GM19467 (cell line): ENCODE data around the gene ARHGAP9.
"Not testable (repeated sequence)": the region's sequence is repeated elsewhere in the genome, so short reads cannot be mapped to it uniquely, and the experiment has no call there.

Experiments used
- ATAC-seq: cut with Tn5 transposase; IDR thresholded peaks from one replicate; pipeline ENCODE4 v1.9.1; 2021; ENCODE audit warnings: mild to moderate bottlenecking, moderate library complexity; ENCODE audit not compliant: unreplicated experiment

ARHGAP9 gene

DNA sequence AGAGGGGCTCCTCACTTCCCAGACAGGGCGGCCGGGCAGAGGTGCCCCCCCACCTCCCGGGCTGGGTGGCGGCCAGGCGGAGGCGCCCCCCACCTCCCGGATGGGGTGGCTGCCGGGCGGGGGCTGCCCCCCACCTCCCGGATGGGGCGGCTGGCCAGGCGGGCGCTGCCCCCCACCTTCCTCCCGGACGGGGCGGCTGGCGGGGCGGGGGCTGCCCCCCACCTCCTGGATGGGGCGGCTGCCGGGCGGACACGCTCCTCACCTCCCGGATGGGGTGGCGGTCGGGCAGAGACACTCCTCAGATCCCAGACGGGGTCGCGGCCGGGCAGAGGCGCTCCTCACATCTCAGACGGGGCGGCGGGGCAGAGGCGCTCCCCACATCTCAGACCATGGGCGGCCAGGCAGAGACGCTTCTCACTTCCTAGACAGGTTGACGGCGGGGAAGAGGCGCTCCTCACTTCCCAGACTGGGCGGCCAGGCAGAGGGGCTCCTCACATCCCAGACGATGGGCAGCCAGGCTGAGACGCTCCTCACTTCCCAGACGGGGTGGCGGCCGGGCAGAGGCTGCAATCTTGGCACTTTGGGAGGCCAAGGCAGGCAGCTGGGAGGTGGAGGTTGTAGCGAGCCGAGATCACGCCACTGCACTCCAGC, 15.5 kb upstream of the ARHGAP9 start:
- ATAC-seq = not testable (repeated sequence)

DNA sequence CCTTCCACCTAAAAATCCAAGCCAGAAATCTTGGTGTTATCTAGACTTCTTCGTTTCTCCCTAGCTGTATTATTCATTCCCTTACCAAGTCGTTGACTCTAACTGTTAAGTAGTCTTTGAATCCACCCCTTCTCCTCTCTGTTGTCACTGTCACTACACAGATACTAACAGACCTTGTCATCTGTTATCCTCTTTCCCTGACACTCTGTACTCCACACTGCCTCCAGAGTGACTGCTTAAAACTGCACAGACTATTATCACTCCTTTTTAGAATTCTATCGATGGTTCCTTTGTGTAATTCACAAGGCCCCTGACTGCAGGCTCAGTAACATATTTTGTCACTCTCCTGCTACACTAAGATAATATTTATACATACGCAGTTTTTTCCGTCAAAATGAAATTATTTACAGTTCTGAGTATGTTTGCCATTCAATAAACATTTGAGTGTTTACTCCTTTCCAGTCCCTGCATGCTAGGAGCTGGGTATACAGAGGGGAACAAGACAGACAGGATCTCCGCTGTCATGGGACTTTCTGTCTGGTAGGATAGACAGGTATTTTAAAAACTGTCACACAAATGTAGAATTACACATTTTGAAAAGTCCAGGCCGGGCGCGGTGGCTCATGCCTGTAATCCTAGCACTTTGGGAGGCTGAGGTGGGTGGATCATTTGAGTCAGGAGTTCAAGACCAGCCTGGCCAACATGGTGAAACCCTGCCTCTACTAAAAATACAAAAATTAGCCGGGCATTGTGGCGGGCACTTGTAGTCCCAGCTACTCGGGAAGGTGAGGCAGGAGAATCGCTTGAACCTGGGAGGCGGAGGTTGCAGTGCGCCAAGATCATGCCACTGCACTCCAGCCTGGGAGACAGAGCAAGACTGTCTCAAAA, 12.0 kb upstream of the ARHGAP9 start:
- ATAC-seq = no peak

DNA sequence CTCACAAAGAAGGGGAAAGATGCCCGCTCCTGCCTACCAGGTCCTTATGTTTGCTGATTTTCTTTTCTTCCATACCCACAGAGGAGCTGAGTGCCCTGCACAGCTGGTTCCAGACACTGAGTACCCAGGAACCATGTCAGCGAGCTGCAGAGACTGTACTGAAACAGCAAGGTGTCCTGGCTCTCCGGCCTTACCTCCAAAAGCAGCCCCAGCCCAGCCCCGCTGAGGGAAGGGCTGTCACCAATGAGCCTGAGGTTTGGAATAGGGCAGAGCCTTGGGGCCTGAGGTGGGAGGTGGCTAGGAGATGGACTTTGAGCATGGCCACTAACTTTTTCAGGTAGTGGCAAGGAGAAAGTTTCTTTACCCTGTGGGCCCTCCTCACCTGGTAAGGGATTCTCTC, 10.5 kb upstream of the ARHGAP9 start:
- ATAC-seq = no peak

DNA sequence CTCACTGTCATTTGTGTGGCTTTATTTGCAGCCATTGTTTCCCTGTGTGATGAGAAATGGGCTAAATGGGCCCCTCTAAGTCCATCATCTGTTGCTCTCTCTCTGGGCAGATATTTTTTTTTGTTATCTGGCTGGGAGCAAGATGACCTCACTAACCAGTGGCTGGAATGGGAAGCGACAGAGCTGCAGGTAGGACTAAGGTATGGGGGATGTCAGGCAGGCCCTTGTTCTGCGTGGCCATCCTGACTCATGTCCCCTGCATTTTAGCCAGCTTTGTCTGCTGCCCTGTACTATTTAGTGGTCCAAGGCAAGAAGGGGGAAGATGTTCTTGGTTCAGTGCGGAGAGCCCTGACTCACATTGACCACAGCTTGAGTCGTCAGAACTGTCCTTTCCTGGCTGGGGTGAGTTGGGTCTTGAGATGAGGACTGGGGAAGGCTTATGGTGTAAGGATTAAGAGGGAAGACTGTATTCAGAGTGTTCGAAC, 9.5 kb upstream of the ARHGAP9 start:
- ATAC-seq = no peak

- ATAC-seq = no peak
Observed at GRCh38 chr12:57488402-57489156, 8.9 kb upstream of the ARHGAP9 start.

DNA sequence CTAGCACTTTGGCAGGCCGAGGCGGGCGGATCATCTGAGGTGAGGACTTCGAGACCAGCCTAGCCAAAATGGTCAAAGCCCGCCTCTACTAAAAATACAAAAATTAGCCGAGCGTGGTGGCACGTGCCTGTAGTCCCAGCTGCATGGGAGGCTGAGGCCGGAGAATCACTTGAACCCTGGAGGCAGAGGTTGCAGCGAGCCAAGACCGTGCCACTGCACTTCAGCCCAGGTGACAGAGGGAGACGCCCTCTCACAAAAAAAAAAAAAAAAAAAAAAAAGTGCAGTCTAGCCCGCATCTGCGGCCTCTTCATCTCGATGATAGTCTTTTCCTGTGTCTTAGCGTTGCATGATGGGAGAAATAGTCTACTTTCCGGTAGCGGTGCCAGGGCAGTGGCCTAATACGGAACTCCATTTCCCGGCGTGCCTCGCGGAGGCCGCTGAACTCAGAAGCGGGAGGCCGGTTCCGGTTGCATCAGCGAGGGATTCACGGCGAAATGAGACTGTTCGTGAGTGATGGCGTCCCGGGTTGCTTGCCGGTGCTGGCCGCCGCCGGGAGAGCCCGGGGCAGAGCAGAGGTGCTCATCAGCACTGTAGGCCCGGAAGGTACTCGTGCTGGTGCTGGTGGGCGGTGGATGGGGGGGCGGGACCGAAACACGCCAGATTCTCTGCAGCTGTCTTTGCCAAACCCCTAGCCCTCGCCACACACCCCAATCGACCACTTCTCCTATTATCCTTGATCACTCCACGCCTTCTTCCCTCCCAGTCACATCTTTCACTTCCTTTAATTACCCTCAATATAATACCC, 8.1 kb upstream of the ARHGAP9 start, which contains the start of gene MARS1:
TSS of gene MARS1 (plus strand) at position 472 of the 805 bp plus-strand sequence. CDS start at position 495, 23 bp downstream.
- peak; percentile 99 for ATAC-seq

DNA sequence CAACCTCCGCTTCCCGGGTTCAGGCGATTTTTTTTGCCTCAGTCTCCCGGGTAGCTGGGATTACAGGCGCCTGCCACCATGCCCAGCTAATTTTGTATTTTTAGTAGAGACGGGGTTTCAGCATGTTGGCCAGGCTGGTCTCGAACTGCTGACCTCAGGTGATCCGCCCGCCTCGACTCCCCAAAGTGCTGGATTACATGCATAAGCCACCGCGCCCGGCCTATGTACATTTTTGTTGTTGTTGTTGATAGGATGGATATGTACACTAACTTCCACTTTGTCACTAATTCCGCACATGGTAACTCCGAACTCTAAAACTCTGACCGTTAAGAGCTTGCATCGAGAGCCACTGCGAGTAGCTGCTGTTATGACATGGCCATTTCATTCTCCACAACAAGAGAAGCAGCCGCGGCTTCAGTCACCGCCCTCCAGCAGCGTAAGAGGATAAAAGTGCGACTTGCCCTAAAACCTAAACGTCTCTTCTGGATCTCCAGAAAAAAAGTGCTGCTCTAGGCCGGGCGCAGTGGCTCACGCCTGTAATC, 7.5 kb upstream of the ARHGAP9 start:
- no peak for ATAC-seq

GRCh38 chr12:57485695-57486094, 6.0 kb upstream of the ARHGAP9 start:
- no peak for ATAC-seq

DNA sequence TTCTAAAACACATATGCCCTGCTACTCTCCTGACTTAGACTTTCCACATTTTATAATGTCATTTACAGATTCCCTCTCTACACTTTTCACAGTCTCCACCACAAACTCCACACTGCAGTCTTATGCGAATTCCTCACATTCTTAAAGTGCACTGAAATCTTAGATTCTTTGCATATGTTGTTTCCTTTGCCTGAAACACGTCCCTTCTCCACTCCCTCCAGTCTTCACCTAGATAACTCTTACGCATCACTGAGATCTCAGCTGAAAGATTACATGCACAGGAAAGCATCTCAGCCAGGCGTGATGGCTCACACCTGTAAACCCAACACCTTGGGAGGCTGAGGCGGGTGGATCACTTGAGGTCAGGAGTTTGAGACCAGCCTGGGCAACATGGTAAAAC, 3.8 kb upstream of the ARHGAP9 start:
- ATAC-seq = no peak

- ATAC-seq = no peak
Observed at GRCh38 chr12:57481671-57482070, 2.0 kb upstream of the ARHGAP9 start.

- no peak for ATAC-seq
Observed at GRCh38 chr12:57479043-57479375, 657 bp downstream of the ARHGAP9 start.

- peak; percentile 33 for ATAC-seq
Observed at GRCh38 chr12:57477710-57478681, 1.7 kb downstream of the ARHGAP9 start.

DNA sequence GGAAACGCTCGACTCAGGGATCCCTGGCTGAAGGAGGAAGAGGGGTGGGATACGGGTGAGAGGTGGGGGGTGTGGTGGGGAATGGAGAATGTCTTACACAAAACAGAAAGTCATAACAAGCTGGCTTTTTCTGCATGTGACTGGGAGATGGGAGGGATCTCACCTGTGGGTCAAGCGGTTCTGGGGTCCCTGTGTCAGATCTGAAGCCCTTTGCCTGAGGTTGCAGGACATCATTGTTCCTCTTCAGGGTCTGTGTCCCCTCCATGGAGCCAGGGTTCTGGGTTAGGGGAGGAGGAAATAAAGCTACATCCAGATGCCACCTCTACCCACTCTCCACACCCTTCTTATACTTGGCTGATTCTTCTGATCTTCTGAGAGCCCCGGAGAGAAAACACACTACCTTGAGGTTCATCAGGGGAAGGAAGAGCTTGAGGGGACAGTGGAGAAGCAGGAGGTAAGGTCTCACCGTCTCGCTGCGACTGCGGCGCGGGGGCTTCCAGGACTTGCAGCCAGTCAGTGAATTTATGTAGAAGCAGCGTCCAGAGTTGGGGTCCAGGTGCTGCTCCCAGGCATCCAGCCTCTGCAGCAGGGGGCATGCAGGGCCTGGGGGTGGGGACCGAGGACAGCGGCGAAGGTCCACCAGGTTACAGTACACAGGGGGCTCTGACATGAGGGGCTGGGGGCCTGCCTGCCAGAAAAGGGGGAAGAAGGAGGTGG, 2.5 kb downstream of the ARHGAP9 start:
- no peak for ATAC-seq

GRCh38 chr12:57476162-57476992, 3.3 kb downstream of the ARHGAP9 start:
- no peak for ATAC-seq

- ATAC-seq = no peak
Observed at GRCh38 chr12:57475271-57476161, 4.2 kb downstream of the ARHGAP9 start.

- no peak for ATAC-seq
Observed at GRCh38 chr12:57474862-57475261, 4.8 kb downstream of the ARHGAP9 start.

DNA sequence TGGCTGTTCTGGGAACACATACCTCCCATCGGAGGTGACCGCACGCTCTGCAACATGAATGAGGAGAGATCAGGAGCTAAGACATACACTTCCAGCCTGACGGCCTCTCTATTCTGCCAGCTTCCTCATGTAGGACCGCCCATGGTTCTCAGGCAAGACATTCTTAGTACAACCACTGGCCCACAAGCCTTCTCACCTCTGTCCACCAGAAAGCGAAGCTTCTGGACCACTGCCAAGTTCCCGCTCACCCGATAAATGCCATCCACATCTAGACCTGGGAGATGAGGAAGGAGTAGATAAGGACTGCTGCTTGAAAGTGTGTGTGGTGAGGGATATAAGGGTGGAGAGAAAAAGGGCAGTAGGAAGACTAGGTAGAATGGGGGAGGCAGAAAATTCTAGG, 5.2 kb downstream of the ARHGAP9 start:
- no peak for ATAC-seq
